Urothelium cell line (cell line): ENCODE data around the gene NFIX.

Experiments
- DNase-seq: peaks from one replicate; pipeline ENCODE4 v3.0.0; 2011; ENCODE audit warnings: low spot score, mixed read lengths
- FAIRE-seq: peaks from 2 replicates; lab custom pipeline; 2011; peaks lifted over from hg19 to GRCh38; lab: Jason Lieb, UNC

The NFIX gene

DNA sequence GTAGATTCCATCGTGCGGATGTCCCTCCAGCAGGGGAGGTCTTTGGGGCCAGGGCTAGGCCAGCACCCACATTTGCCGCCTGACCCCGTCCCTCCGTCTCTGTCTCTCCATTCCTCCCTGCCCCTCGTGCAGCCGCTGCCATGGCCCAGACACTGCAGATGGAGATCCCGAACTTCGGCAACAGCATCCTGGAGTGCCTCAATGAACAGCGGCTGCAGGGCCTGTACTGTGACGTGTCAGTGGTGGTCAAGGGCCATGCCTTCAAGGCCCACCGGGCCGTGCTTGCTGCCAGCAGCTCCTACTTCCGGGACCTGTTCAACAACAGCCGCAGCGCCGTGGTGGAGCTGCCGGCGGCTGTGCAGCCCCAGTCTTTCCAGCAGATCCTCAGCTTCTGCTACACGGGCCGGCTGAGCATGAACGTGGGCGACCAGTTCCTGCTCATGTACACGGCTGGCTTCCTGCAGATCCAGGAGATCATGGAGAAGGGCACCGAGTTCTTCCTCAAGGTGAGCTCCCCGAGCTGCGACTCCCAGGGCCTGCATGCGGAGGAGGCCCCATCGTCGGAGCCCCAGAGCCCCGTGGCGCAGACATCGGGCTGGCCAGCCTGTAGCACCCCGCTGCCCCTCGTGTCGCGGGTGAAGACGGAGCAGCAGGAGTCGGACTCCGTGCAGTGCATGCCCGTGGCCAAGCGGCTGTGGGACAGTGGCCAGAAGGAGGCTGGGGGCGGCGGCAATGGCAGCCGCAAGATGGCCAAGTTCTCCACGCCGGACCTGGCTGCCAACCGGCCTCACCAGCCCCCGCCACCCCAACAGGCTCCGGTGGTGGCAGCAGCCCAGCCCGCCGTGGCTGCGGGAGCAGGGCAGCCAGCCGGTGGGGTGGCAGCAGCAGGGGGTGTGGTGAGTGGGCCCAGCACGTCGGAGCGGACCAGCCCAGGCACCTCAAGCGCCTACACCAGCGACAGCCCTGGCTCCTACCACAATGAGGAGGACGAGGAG lies 140.1 kb downstream of the NFIX start:
- FAIRE-seq: no peak
- no peak for DNase-seq

DNA sequence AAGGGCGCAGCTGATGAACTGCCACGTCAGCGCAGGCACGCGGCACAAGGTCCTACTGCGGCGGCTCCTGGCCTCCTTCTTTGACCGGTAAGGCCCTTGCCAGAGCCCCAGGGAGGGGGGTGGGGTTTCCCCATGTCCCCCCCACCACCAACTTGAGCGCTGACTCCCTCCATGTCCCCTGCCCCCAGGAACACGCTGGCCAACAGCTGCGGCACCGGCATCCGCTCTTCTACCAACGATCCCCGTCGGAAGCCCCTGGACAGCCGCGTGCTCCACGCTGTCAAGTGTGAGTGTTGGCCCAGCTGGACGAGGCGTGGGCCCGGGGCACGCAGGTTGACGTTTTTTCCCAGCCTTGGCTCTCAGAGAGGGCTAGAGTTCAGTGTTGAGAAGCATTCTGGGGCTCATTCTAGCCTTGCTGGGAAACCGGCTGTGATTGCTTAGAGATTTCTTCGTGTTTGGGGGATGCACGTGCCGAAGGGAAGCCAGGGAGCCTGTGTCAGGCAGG lies 142.1 kb downstream of the NFIX start:
- DNase-seq: no peak
- no peak for FAIRE-seq

DNA sequence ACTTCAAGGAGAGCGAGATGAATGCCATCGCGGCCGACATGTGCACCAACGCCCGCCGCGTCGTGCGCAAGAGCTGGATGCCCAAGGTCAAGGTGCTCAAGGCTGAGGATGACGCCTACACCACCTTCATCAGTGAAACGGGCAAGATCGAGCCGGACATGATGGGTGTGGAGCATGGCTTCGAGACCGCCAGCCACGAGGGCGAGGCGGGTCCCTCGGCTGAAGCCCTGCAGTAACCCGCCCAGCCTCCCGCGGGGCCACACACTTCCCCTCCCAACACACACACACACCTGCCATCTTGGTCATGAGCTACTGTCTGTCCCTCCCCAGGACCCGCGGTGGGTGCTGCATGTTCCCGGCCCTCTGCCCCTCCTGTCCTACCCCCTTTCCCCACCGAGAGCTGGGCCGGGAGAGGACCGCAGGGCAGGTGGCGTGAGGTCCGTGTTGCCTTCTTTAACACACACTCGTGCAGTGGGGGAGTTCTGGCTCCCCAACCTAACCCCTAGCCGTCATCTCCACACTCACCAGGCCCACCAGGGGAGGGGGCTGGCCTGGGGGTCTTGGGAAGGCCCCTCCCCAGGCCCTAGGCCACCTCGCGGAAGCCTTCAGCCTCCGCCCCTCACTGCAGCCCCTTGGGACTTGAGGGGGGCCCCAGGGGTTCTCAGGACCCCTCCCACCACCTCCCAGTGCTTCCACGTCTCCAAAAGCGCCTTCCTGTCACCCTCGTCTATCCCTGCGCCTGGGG lies 143.1 kb downstream of the NFIX start:
- no peak for DNase-seq
- FAIRE-seq: no peak

DNA sequence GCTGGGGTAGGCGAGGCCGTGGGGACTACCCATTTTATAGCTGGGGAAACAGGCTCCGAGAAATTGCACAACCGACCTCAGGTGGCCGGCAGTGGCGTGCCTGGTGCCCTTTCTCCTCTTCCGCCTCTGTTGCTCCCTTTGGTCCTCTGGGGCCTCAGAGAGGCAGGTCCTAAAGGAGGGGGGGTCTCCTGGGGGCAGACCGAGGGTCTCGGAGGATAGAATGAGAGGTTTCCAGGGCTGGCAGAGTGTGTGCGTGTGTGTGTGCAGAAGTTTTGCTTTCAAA lies 143.6 kb downstream of the NFIX start:
- no peak for FAIRE-seq

GRCh38 chr19:13139633-13140311 lies 144.5 kb downstream of the NFIX start:
- no peak for FAIRE-seq

More for the DNA sequence above, 143.6 kb downstream of the NFIX start:
- DNase-seq: no peak

DNA sequence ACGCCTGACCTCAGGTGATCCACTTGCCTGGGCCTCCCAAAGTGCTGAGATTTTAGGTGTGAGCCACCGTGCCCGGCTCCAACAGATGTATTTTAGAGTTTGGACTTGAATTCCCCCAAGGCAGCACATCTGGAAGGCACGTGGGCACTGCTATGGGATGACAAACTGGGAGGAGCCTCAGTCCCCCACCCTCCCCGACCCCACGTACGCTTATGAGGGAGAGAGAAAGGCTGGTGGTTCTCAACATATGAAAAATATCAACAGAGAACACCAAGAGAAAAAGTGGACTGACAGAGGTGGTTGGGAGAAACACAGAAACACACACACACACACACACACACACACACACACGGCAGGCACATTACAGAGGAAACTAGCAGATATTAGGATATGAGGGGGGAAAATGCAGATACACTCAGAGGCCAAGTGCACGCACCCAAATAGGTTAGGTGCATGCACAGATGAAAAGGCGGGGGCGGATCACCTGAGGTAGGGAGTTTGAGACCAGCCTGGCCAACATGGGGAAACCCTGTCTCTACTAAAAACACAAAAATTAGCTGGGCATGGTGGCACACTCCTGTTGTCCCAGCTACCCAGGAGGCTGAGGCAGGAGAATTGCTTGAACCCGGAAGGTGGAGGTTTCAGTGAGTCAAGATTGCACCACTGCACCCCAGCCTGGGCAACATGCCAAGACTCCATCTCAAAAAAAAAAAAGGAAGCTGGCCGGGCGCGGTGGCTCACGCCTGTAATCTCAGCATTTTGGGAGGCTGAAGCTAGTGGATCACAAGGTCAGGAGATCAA lies 151.7 kb downstream of the NFIX start:
- no peak for DNase-seq
- FAIRE-seq: no peak

More at GRCh38 chr19:13139633-13140311, 144.5 kb downstream of the NFIX start:
- no peak for DNase-seq
